Gastrocnemius medialis (tissue), 4 donors: ENCODE measurements around the gene NCOA7. TPM values are rescaled to one million over a fixed set of nuclear protein-coding genes. Genes with fewer than 3 reads are reported as not detected.

Experiments used
- ATAC-seq, 2 donors: fragments of 150-250 bp; one replicate each; pipeline ENCODE4 v1.9.1; 2016
- DNase-seq, 2 donors: peaks; one replicate each; pipeline ENCODE4 v3.0.0-alpha.2; 2019
- H3K27ac ChIP-seq, 4 donors: fragments of 200-600 bp; sonication (generic); 1 replicate in 1 of 4; 2 replicates in 3 of 4; pipeline ENCODE4 v1.5.1; 2016 to 2018; ENCODE audit warnings: mild to moderate bottlenecking in 2 of 4, moderate library complexity in 1 of 4
- H3K27me3 ChIP-seq, 3 donors: fragments of 200-600 bp; sonication (generic) in 2 of 3; 1 replicate in 1 of 3; 2 replicates in 2 of 3; pipeline versions ENCODE4 v1.5.1 to v1.6.0; 2016 to 2019; ENCODE audit warnings: mild to moderate bottlenecking in 1 of 3, moderate library complexity in 1 of 3
- H3K36me3 ChIP-seq, 2 donors: fragments of 200-600 bp; sonication (generic) in 1 of 2; one replicate each; pipeline ENCODE4 v1.5.1; 2017 to 2018
- H3K4me1 ChIP-seq, 2 donors: fragments of 200-600 bp; sonication (generic) in 1 of 2; one replicate each; pipeline ENCODE4 v1.5.1; 2016 to 2017; ENCODE audit warnings: mild to moderate bottlenecking in 2 of 2
- H3K4me3 ChIP-seq, 4 donors: fragments of 200-600 bp; sonication (generic) in 3 of 4; 1 replicate in 1 of 4; 2 replicates in 3 of 4; pipeline ENCODE4 v1.5.1; 2016 to 2019; ENCODE audit warnings: mild to moderate bottlenecking in 2 of 4
- H3K9me3 ChIP-seq, 3 donors: fragments of 200-600 bp; sonication (generic) in 2 of 3; 1 replicate in 1 of 3; 2 replicates in 2 of 3; pipeline ENCODE4 v1.5.1; 2016 to 2019
- CTCF ChIP-seq, 5 experiments: fragments of 450-650 bp in 3 of 5; fragments of 200-600 bp in 2 of 5; sonication (generic) in 2 of 5; IDR thresholded peaks in 4 of 5; conservative IDR thresholded peaks in 1 of 5; 1 replicate in 4 of 5; 2 replicates in 1 of 5; pipeline ENCODE4 v1.5.1; 2016 to 2019; ENCODE audit warnings: antibody characterized with exemption in 5 of 5, mild to moderate bottlenecking in 3 of 5, moderate library complexity in 3 of 5
- POLR2A ChIP-seq, 2 donors: fragments of 450-650 bp; IDR thresholded peaks; one replicate each; pipeline ENCODE4 v1.6.1; 2017; ENCODE audit warnings: antibody characterized with exemption in 2 of 2, mild to moderate bottlenecking in 2 of 2, moderate library complexity in 2 of 2
- in situ Hi-C, 4 donors: fragments of 200-750 bp; cut with MboI; loops; one replicate each; pipeline versions ENCODE4 v1.15.0 to v1.8.0; 2017; ENCODE audit warnings: low sequenced_read_pairs in 4 of 4
- intact Hi-C: fragments of 100-400 bp; cut with DNase I; formaldehyde crosslinking; loops from one replicate; pipeline ENCODE4 v1.15.1; 2023; ENCODE audit warnings: low total_unique reads
- total RNA-seq, 4 donors: library from RNA; depleted of rRNA; stranded (reverse); fragments of >200 nt; gene quantifications; one replicate each; pipeline versions ENCODE4 v1.1.0 to v1.2.3, GENCODE V29; 2016

Gene NCOA7
- total RNA-seq, 4 donors from 2014 or later: 7.0 to 9.5 (median 9.2) TPM

- H3K27ac ChIP-seq: peak overlapping the region; percentile 90 to 98 (median 92)
Observed at GRCh38 chr6:125789576-125790357, 993 bp upstream of the NCOA7 start.

DNA sequence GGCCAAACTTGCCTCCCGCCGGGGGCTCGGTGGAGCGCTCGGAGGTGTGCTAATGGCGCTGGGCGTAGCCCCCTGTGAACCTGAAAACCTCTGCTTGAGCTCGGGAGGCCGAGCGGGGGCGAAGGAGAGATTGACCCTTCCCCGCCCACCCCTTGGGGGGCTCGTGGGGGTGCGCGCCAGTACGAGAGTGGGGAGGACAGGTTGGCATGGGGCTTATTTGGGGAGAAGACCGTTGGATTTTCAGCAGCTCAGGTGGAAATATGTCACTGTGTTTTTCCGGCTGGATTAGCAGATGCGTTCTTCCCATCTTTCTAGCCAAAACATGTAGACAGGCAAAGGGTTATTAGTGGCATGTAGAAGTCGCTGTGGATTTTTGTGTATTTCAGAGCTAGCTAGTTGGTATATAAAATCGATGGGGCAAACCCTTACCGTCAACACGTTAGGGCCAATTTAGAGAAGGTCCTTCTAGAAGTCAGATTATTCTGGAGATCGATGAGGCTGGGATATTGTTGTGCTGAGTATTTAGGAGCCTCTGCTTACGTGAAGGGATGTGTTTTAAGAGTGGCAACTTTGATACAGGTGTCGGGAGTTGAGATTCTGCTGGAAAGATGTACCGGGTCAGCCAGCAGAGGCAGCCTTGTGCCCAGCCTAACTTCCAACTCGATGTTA is 525 bp downstream of the NCOA7 start:
- intact Hi-C loops (loop anchor here (5.0 kb wide), 1 partner anchor 66 kb away; no protein-coding TSS in a partner anchor), in situ Hi-C loops (no loop called here)
- ATAC-seq (no peak), DNase-seq (no peak)
- peaks cover 19% of the 10 kb centered on the region in 2 donors for H3K4me1 ChIP-seq
- H3K27ac ChIP-seq: peak overlapping the region; percentile 90 to 98 (median 92)
- no peaks in the 10 kb centered on the region for H3K9me3 ChIP-seq
- H3K4me3 ChIP-seq: peak overlapping the region; percentile 76 to 97 (median 89)
- no peaks in the 10 kb centered on the region for H3K27me3 ChIP-seq
- no peaks in the 10 kb centered on the region for H3K36me3 ChIP-seq
- TF ChIP-seq CTCF (IDR thresholded peaks at IDR 0.05 in 4 of 5, conservative IDR thresholded peaks at IDR 0.05 in 1 of 5) (peak in 3 of 5 experiments; percentile 12 to 51 (median 32)), POLR2A (IDR thresholded peaks at IDR 0.05) (no peak)

More at GRCh38 chr6:125789576-125790357, 993 bp upstream of the NCOA7 start:
- in situ Hi-C loops: loop anchor here (5.0 to 10.0 kb wide), 4 partner anchors 165 to 188 kb away; partner anchors contain the start of gene HINT3 (in 1 of the 4)
- Histone ChIP-seq H3K4me1 (peaks cover 19% of the 10 kb centered on the region in 2 donors), H3K4me3 (peak overlapping the region; percentile 76 to 97 (median 89)), H3K9me3 (no peaks in the 10 kb centered on the region), H3K36me3 (no peaks in the 10 kb centered on the region), H3K27me3 (no peaks in the 10 kb centered on the region)
- TF ChIP-seq POLR2A (IDR thresholded peaks at IDR 0.05): no peak
- no peak for TF ChIP-seq CTCF (IDR thresholded peaks at IDR 0.05 in 4 of 5, conservative IDR thresholded peaks at IDR 0.05 in 1 of 5)
- DNase-seq: peak in 1 of 2 donors; percentile 53
- peak; percentile 42 to 43 for ATAC-seq
- intact Hi-C loops: loop anchor here (1.0 to 10.0 kb wide), 3 partner anchors 9 to 825 kb away; partner anchors contain the start of gene RNF217

DNA sequence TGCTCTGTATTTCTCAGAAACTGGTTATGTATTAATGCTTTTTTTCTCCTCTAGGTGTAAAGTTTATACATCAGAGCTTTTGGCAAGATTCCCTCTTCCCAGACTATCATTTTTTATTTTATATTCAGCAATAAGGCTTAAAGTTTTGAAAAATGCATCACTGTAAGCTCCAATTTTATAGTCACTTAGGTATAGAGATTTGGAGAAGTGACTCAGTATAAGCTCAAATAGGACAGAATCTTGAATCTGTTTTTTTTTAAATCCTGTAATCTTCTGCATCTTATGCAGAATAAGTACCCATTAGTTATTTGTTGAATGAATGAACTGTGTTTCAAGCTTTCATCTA is 1.0 kb downstream of the NCOA7 start:
- no peak for TF ChIP-seq CTCF (IDR thresholded peaks at IDR 0.05 in 4 of 5, conservative IDR thresholded peaks at IDR 0.05 in 1 of 5)
- no peak for TF ChIP-seq POLR2A (IDR thresholded peaks at IDR 0.05)
- peak overlapping the region; percentile 76 to 97 (median 89) for H3K4me3 ChIP-seq
- intact Hi-C loops: loop anchor here (5.0 kb wide), 1 partner anchor 66 kb away; no protein-coding TSS in a partner anchor
- H3K27me3 ChIP-seq: no peaks in the 10 kb centered on the region
- H3K9me3 ChIP-seq: no peaks in the 10 kb centered on the region
- no peak for ATAC-seq
- in situ Hi-C loops: no loop called here
- DNase-seq: no peak
- peaks cover 19% of the 10 kb centered on the region in 2 donors for H3K4me1 ChIP-seq
- H3K27ac ChIP-seq: peak overlapping the region in 3 of 4 donors; percentile 90 to 92 (median 91)
- no peaks in the 10 kb centered on the region for H3K36me3 ChIP-seq

DNA sequence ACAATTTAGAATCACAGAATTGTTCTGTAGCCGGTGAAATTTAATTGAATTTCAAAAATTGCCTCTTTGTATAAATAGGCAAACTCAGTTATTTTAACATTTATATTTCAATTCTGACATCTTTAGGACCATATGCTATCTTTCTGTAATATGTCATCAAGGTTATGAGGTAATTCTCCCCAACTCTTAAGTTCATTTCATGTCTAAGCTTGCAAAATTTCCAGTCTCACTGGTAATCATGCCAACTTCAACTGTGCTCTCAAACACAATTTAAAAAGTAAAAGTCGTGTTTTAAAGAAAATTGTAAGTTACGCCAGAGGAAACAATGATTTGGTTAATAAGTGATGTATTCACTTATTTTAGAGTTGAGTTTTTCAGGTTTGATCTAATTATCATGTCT is 1.4 kb downstream of the NCOA7 start:
- no peaks in the 10 kb centered on the region for H3K27me3 ChIP-seq
- H3K9me3 ChIP-seq: no peaks in the 10 kb centered on the region
- DNase-seq: no peak
- TF ChIP-seq POLR2A (IDR thresholded peaks at IDR 0.05): no peak
- no peak for TF ChIP-seq CTCF (IDR thresholded peaks at IDR 0.05 in 4 of 5, conservative IDR thresholded peaks at IDR 0.05 in 1 of 5)
- no peak for ATAC-seq
- H3K4me3 ChIP-seq: peak overlapping the region; percentile 76 to 97 (median 89)
- intact Hi-C loops: loop anchor here (5.0 kb wide), 1 partner anchor 65 kb away; no protein-coding TSS in a partner anchor
- H3K4me1 ChIP-seq: peaks cover 19% of the 10 kb centered on the region in 2 donors
- no peaks in the 10 kb centered on the region for H3K36me3 ChIP-seq
- in situ Hi-C loops: no loop called here
- H3K27ac ChIP-seq: peak overlapping the region in 2 of 4 donors; percentile 90 to 91
